Prostate gland (tissue), 2 donors: Measurements from ENCODE around the gene ENO2. TPM values are rescaled to one million over a fixed set of nuclear protein-coding genes. Genes with fewer than 3 reads are reported as not detected.

Experiments used
- DNase-seq: peaks from one replicate; pipeline ENCODE4 v3.0.0-alpha.2; 2019; ENCODE audit warnings: low spot score
- H3K27ac ChIP-seq, 2 donors: fragments of 200-600 bp; sonication (generic); 2 replicates each; pipeline ENCODE4 v1.5.1; 2017 to 2019
- H3K27me3 ChIP-seq: fragments of 200-600 bp; sonication (generic); replicated peaks from 2 replicates; pipeline ENCODE4 v1.5.1; 2019; ENCODE audit not compliant: insufficient read depth
- H3K36me3 ChIP-seq, 2 donors: fragments of 200-600 bp; sonication (generic); 1 replicate in 1 of 2; 2 replicates in 1 of 2; pipeline versions ENCODE4 v1.5.1 to v1.8.1; 2017 to 2019
- H3K4me1 ChIP-seq: fragments of 200-600 bp; sonication (generic); replicated peaks from 2 replicates; pipeline ENCODE4 v1.5.1; 2019
- H3K4me3 ChIP-seq, 2 donors: fragments of 200-600 bp; sonication (generic); 2 replicates each; pipeline ENCODE4 v1.5.1; 2017 to 2019
- H3K9me3 ChIP-seq: fragments of 200-600 bp; sonication (generic); 2 replicates; pipeline ENCODE4 v1.5.1; 2017
- POLR2A ChIP-seq: fragments of 450-650 bp; IDR thresholded peaks from one replicate; pipeline ENCODE4 v1.6.1; 2016; ENCODE audit warnings: antibody characterized with exemption, mild to moderate bottlenecking
- POLR2AphosphoS5 ChIP-seq: sonication (generic); formaldehyde crosslinking; IDR thresholded peaks from one replicate; pipeline ENCODE4 v1.6.1; 2017; ENCODE audit warnings: antibody characterized with exemption
- WGBS: methylation state at CpG from one replicate; pipeline ENCODE4 v1.1.5; 2018; 5-methylcytosine and 5-hydroxymethylcytosine counted together
- intact Hi-C: fragments of 100-400 bp; cut with DNase I; formaldehyde crosslinking; loops from one replicate; pipeline ENCODE4 v1.14.2; 2022
- total RNA-seq, 2 donors: library from RNA; depleted of rRNA; stranded (reverse); fragments of >200 nt; gene quantifications; one replicate each; pipeline ENCODE4 v1.1.0, GENCODE V29; 2016
- TF ChIP-seq, protein P1 (sequence below), 4 experiments: fragments of 200-600 bp in 2 of 4; fragments of 450-650 bp in 2 of 4; sonication (generic) in 2 of 4; IDR thresholded peaks; 1 replicate in 3 of 4; 2 replicates in 1 of 4; pipeline ENCODE4 v1.5.1; 2016 to 2019; ENCODE audit warnings: antibody characterized with exemption in 4 of 4, mild to moderate bottlenecking in 2 of 4, moderate library complexity in 2 of 4

The ENO2 gene
- total RNA-seq, 2 donors from 2014 or later: 6.9 to 13.0 TPM

- intact Hi-C loops: no loop called here
- Histone ChIP-seq H3K4me3 (peak overlapping the region; percentile 58 to 67), H3K4me1 (peaks cover 23% of the 10 kb centered on the region), H3K36me3 (no peaks in the 10 kb centered on the region), H3K9me3 (no peaks in the 10 kb centered on the region), H3K27me3 (no peaks in the 10 kb centered on the region), H3K27ac (peak overlapping the region; percentile 94 to 97)
- TF ChIP-seq POLR2A (peak; percentile 40), POLR2AphosphoS5 (peak; percentile 88)
- TF ChIP-seq, protein P1, sequence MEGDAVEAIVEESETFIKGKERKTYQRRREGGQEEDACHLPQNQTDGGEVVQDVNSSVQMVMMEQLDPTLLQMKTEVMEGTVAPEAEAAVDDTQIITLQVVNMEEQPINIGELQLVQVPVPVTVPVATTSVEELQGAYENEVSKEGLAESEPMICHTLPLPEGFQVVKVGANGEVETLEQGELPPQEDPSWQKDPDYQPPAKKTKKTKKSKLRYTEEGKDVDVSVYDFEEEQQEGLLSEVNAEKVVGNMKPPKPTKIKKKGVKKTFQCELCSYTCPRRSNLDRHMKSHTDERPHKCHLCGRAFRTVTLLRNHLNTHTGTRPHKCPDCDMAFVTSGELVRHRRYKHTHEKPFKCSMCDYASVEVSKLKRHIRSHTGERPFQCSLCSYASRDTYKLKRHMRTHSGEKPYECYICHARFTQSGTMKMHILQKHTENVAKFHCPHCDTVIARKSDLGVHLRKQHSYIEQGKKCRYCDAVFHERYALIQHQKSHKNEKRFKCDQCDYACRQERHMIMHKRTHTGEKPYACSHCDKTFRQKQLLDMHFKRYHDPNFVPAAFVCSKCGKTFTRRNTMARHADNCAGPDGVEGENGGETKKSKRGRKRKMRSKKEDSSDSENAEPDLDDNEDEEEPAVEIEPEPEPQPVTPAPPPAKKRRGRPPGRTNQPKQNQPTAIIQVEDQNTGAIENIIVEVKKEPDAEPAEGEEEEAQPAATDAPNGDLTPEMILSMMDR (IDR thresholded peaks at IDR 0.05): no peak
- WGBS: under 1% methylated on average over 13 of the region's 13 CpGs
- DNase-seq: peak; percentile 89
Measured at GRCh38 chr12:6943389-6943721, 29.0 kb downstream of the ENO2 start.

- Histone ChIP-seq H3K9me3 (no peaks in the 10 kb centered on the region), H3K4me3 (peak within 1 kb of the TSS; percentile 58 to 67), H3K4me1 (peaks cover 18% of the 10 kb centered on the region), H3K27me3 (no peaks in the 10 kb centered on the region), H3K27ac (peak within 1 kb of the TSS; percentile 94 to 97), H3K36me3 (no peaks in the 10 kb centered on the region)
- peak; percentile 52 for DNase-seq
- intact Hi-C loops: no loop called here
- 0% methylated on average over 31 of the region's 31 CpGs for WGBS
- TF ChIP-seq, protein P1 (IDR thresholded peaks at IDR 0.05): no peak
- TF ChIP-seq POLR2A (peak; percentile 56), POLR2AphosphoS5 (peak; percentile 78)
Measured at GRCh38 chr12:6943722-6944380, 29.5 kb downstream of the ENO2 start, which contains the start of the genes C12orf57 and RNU7-1. Gene C12orf57 (plus strand): TSS chr12:6944022. CDS start chr12:6944122, 100 bp downstream. Gene RNU7-1 (plus strand): TSS chr12:6943816.

GRCh38 chr12:6944381-6945186 lies 30.2 kb downstream of the ENO2 start:
- no peaks in the 10 kb centered on the region for H3K36me3 ChIP-seq
- H3K4me1 ChIP-seq: peaks cover 18% of the 10 kb centered on the region
- WGBS: 2% methylated on average over 48 of the region's 48 CpGs
- peak; percentile 95 for DNase-seq
- peak overlapping the region; percentile 94 to 97 for H3K27ac ChIP-seq
- peak; percentile 83 for TF ChIP-seq POLR2AphosphoS5
- TF ChIP-seq, protein P1 (IDR thresholded peaks at IDR 0.05): peak; percentile 81 to 97 (median 95)
- peak; percentile 52 for TF ChIP-seq POLR2A
- H3K9me3 ChIP-seq: no peaks in the 10 kb centered on the region
- no peaks in the 10 kb centered on the region for H3K27me3 ChIP-seq
- intact Hi-C loops: loop anchor here (5.0 kb wide), 1 partner anchor 168 kb away; no protein-coding TSS in a partner anchor
- peak overlapping the region; percentile 58 to 67 for H3K4me3 ChIP-seq

DNA sequence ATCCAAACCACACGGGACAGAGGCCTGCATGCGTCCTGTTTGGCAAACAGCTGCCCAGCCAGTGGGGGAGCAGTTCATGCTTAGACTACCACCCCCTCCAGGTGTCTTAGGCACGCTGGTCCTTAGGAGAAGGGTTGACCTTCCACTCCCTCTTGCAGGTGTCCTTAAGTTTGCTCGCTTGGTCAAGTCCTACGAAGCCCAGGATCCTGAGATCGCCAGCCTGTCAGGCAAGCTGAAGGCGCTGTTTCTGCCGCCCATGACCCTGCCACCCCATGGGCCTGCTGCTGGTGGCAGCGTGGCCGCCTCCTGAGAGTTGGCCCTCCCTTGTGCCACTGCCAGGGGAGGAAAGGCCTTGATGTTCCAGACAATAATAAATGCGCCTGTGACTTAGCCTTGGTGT lies 31.2 kb downstream of the ENO2 start:
- peaks cover 18% of the 10 kb centered on the region for H3K4me1 ChIP-seq
- TF ChIP-seq POLR2A (no peak), POLR2AphosphoS5 (no peak)
- TF ChIP-seq, protein P1 (IDR thresholded peaks at IDR 0.05): no peak
- intact Hi-C loops: loop anchor here (5.0 kb wide), 1 partner anchor 167 kb away; no protein-coding TSS in a partner anchor
- H3K9me3 ChIP-seq: no peaks in the 10 kb centered on the region
- DNase-seq: no peak
- WGBS: 67% methylated on average over 11 of the region's 11 CpGs
- no peaks in the 10 kb centered on the region for H3K27me3 ChIP-seq
- H3K27ac ChIP-seq: peak overlapping the region; percentile 94 to 97
- no peaks in the 10 kb centered on the region for H3K36me3 ChIP-seq
- peak overlapping the region in 1 of 2 donors; percentile 58 for H3K4me3 ChIP-seq
